NT2/D1 (cell line): ENCODE results near the gene CEP152.

Experiments
- DNase-seq: peaks from one replicate; pipeline ENCODE4 v3.0.0-alpha.2; 2011; ENCODE audit warnings: low read depth, low spot score
- H3K27me3 ChIP-seq: 2 replicates; pipeline ENCODE4 v1.6.0; 2011; ENCODE audit warnings: mild to moderate bottlenecking; ENCODE audit not compliant: insufficient read length, insufficient read depth
- H3K36me3 ChIP-seq: 2 replicates; pipeline ENCODE4 v1.6.1; 2011; ENCODE audit warnings: mild to moderate bottlenecking, low read length, mixed read lengths; ENCODE audit not compliant: insufficient read depth, insufficient read length
- H3K4me1 ChIP-seq: 2 replicates; pipeline ENCODE4 v1.5.1; 2011; ENCODE audit not compliant: insufficient read depth, insufficient read length
- H3K4me3 ChIP-seq: 2 replicates; pipeline ENCODE4 v1.5.1; 2011; ENCODE audit warnings: low read depth; ENCODE audit not compliant: insufficient read length
- H3K9ac ChIP-seq: 2 replicates; pipeline ENCODE4 v1.6.0; 2011; ENCODE audit warnings: low read depth; ENCODE audit not compliant: insufficient read length
- H3K9me3 ChIP-seq: 2 replicates; pipeline ENCODE4 v1.5.1; 2011; ENCODE audit warnings: mild to moderate bottlenecking, low read length; ENCODE audit not compliant: insufficient read depth
- SUZ12 ChIP-seq: IDR thresholded peaks from 2 replicates; pipeline ENCODE4 v1.6.1; 2011; ENCODE audit not compliant: insufficient read length, insufficient read depth; ENCODE audit errors: extremely low read depth
- YY1 ChIP-seq: IDR thresholded peaks from 2 replicates; pipeline ENCODE4 v1.6.1; 2011; ENCODE audit not compliant: insufficient read length, insufficient read depth
- ZNF274 ChIP-seq: IDR thresholded peaks from 2 replicates; pipeline ENCODE4 v1.6.1; 2011; ENCODE audit warnings: mild to moderate bottlenecking, low read depth, low read length

Gene CEP152

DNA sequence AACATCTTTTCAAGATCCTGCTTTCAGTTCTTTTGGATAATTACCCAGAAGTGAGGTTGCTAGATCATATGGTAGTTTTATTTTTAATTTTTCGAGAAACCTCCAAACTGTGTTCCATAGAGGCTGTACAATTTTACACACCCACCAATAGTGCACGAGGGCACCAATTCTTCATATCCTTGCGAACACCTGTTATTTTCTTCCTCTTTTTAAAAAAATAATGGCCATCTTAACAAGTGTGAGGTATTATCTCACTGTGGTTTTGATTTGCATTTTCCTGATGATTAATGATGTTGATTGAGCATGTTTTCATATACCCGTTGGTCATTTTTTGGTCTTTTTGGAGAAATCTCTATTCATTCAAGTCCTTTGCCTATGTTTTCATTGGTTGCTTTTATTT, 17.6 kb upstream of the CEP152 start:
- H3K4me3 ChIP-seq: no peak overlapping the region
- H3K9ac ChIP-seq: no peak overlapping the region
- H3K36me3 ChIP-seq: no peaks in the 10 kb centered on the region
- no peak for DNase-seq
- no peaks in the 10 kb centered on the region for H3K9me3 ChIP-seq
- no peaks in the 10 kb centered on the region for H3K4me1 ChIP-seq
- H3K27me3 ChIP-seq: no peaks in the 10 kb centered on the region
- no peak for TF ChIP-seq ZNF274
- no peak for TF ChIP-seq SUZ12
- no peak for TF ChIP-seq YY1

DNA sequence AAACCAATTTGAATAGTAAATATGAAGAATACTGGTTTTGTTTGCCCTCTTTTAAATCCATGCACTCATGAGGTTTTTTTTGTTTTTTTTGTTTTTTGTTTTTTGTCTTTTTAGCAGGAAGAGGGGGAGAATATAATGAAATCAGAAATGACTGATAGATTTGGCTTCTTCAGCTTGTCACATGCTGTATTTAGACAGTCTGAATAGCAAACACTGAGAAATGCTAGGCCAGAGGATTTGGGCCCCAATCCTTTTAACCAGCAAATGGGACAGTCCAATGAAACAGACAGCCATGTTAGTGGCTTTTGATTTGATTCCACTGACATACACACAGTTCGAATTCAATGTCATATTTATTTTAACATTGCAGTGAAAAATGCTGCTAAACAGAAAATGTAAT, 14.2 kb upstream of the CEP152 start:
- H3K9ac ChIP-seq: no peak overlapping the region
- no peaks in the 10 kb centered on the region for H3K36me3 ChIP-seq
- no peaks in the 10 kb centered on the region for H3K9me3 ChIP-seq
- no peak overlapping the region for H3K4me3 ChIP-seq
- no peak for DNase-seq
- H3K27me3 ChIP-seq: no peaks in the 10 kb centered on the region
- TF ChIP-seq SUZ12 (no peak), ZNF274 (no peak)
- H3K4me1 ChIP-seq: no peaks in the 10 kb centered on the region

DNA sequence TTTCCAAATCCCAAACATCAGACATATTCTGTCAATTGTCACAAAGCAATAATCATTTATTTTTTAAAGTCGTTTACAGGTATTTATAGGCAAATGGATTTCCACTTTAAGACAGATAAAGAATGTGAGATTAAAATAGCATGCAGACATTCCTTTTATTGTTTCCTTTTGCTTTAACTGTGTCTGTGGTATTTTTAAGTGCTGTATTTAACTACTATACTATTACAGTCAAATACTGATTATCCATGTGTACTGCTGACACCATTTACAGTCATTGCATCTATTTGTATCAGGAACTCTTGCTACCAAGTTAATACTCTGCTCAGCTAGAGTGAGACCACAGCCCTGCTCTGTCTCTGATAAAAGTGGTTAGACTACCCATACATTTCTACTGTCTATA, 12.8 kb upstream of the CEP152 start:
- Histone ChIP-seq H3K27me3 (no peaks in the 10 kb centered on the region), H3K4me3 (no peak overlapping the region), H3K9ac (no peak overlapping the region), H3K9me3 (no peaks in the 10 kb centered on the region), H3K36me3 (no peaks in the 10 kb centered on the region), H3K4me1 (no peaks in the 10 kb centered on the region)
- no peak for TF ChIP-seq ZNF274
- no peak for TF ChIP-seq SUZ12
- no peak for TF ChIP-seq YY1
- DNase-seq: no peak

DNA sequence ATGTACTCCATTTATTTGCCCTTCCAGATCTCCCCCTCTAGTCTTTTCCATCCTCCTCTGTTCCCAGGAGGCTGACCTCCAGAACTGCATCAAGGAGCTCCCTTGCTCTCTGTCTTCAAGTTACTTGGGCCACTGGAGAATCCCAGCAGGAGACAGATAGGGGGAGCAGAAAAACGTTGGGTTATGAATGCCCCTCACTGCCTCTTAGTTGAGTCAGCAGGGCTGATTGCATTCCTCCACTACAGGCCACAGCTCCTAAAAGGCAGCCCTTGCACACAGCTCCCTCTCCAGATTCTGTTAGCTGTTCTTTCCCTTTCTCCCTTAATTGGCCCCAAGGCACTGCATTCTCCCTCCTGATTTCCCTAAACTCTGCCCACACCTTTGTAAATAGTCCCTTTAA, 12.4 kb upstream of the CEP152 start:
- Histone ChIP-seq H3K9me3 (no peaks in the 10 kb centered on the region), H3K36me3 (no peaks in the 10 kb centered on the region), H3K4me1 (no peaks in the 10 kb centered on the region), H3K4me3 (no peak overlapping the region), H3K27me3 (no peaks in the 10 kb centered on the region), H3K9ac (no peak overlapping the region)
- TF ChIP-seq YY1 (no peak), SUZ12 (no peak), ZNF274 (no peak)
- DNase-seq: peak; percentile 39

DNA sequence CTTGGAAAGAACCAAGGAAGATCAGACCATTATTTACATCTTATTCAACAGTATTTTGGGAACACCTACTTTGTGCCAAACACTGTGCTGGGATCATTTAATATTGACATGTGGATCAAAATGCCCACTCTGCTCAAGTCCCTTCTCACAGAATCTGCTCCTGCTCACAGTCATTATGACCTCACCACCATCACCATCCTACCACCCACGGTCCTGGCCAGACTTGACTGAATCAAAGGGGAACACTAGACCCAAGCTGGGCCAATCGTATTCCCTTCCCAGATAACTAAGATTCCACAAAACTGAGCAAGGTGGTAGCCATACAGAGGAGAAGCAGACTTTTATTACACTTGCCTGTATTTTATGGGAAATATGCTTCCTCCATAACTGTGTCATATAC, 3.4 kb upstream of the CEP152 start:
- DNase-seq: no peak

DNA sequence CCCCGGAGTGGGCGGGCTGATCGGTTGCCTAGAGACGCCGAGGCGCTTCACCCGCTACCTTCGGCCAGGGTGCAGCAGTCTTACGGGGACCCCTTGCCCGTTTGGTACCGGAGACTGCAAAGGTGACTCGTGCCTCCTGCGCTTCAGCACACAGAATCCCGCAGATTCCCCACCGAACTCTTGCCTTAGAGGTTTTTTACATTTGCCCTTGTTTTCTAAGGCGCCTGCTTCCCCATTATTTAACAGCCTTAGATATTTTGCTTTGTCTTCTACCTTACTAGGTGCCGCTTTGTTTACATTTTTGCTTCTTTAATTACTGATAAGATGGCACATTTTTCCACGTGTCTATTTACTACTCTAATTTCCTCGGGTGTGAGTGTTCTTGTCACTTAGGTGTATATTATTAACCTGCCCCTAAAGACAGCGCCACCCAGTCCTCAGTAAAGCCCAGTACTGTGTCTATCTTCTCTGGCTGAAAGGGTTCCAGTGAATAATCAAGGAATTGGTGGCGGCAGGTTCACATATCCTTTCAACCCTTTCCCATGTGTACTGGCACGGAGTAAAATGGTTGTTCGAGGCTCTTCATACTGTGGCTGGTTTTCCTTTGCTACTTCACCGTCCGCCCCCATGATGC, 573 bp upstream of the CEP152 start:
- peak overlapping the region; percentile 63 for H3K9ac ChIP-seq
- no peaks in the 10 kb centered on the region for H3K9me3 ChIP-seq
- no peaks in the 10 kb centered on the region for H3K27me3 ChIP-seq
- H3K36me3 ChIP-seq: no peaks in the 10 kb centered on the region
- no peak for TF ChIP-seq YY1
- no peak for TF ChIP-seq SUZ12
- TF ChIP-seq ZNF274: no peak
- H3K4me3 ChIP-seq: peak overlapping the region; percentile 51
- DNase-seq: no peak
- no peaks in the 10 kb centered on the region for H3K4me1 ChIP-seq

More for the DNA sequence above, 3.4 kb upstream of the CEP152 start:
- Histone ChIP-seq H3K36me3 (no peaks in the 10 kb centered on the region), H3K27me3 (no peaks in the 10 kb centered on the region), H3K9me3 (no peaks in the 10 kb centered on the region), H3K4me1 (no peaks in the 10 kb centered on the region), H3K9ac (no peak overlapping the region), H3K4me3 (no peak overlapping the region)
- TF ChIP-seq SUZ12 (no peak), YY1 (no peak), ZNF274 (no peak)

DNA sequence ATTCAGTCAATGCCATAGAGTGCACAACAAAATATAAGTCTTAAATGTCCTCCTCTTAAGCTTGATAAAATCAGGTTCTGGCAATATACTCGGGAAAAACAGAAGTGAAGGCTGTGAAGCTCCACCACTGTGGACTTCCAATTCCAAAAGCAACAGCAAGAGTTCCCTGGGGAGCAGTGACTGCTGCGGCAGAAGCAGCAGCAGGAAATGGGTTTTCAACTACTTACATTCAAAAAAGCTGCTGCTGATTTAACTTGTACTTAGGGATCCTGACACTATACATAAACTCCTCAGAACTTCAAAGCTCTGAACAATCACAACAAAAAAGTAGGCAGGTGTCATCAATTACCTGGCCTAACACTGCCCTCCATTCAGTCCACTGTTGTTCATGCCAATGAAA, 4.7 kb downstream of the CEP152 start:
- no peak for DNase-seq
- no peak overlapping the region for H3K4me3 ChIP-seq
- H3K9ac ChIP-seq: no peak overlapping the region

More for the DNA sequence above, 4.7 kb downstream of the CEP152 start:
- no peak for TF ChIP-seq ZNF274
- TF ChIP-seq YY1: no peak
- TF ChIP-seq SUZ12: no peak
- no peaks in the 10 kb centered on the region for H3K27me3 ChIP-seq
- H3K4me1 ChIP-seq: no peaks in the 10 kb centered on the region
- peaks cover 13% of the 10 kb centered on the region for H3K36me3 ChIP-seq
- no peaks in the 10 kb centered on the region for H3K9me3 ChIP-seq
